Testis (tissue), 2 donors: Measurements from ENCODE around the gene PCDHGA1.

Source experiments
- CTCF ChIP-seq, 3 experiments: fragments of 450-650 bp in 2 of 3; fragments of 200-600 bp in 1 of 3; sonication (generic) in 1 of 3; IDR thresholded peaks; one replicate each; pipeline ENCODE4 v1.5.1; 2016 to 2019; ENCODE audit warnings: antibody characterized with exemption in 3 of 3, mild to moderate bottlenecking in 2 of 3, moderate library complexity in 1 of 3
- POLR2A ChIP-seq: fragments of 450-650 bp; IDR thresholded peaks from one replicate; pipeline ENCODE4 v1.6.1; 2017; ENCODE audit warnings: antibody characterized with exemption, mild to moderate bottlenecking, moderate library complexity

- TF ChIP-seq CTCF (IDR thresholded peaks at IDR 0.05) (no peak), POLR2A (no peak)
Measured at GRCh38 chr5:141487131-141487530, 156.8 kb downstream of the PCDHGA1 start.
